Measurements from ENCODE around the gene DTNB. TPM values are rescaled to one million over a fixed set of nuclear protein-coding genes. Genes with fewer than 3 reads are reported as not detected.

DTNB gene
- total RNA-seq, 1 donor from 2014 or later: 5.9 TPM

- intact Hi-C loops (cut with micrococcal nuclease): no loop called here
- DNase-seq (no peak), ATAC-seq (no peak)
Observed at GRCh38 chr2:25528173-25528572, 145.2 kb downstream of the DTNB start.

- no peak for DNase-seq
- no peak for ATAC-seq
- intact Hi-C loops (cut with micrococcal nuclease): no loop called here
Observed at GRCh38 chr2:25524507-25524906, 148.9 kb downstream of the DTNB start.

- intact Hi-C loops (cut with micrococcal nuclease): no loop called here
- no peak for DNase-seq
- no peak for ATAC-seq
Observed at GRCh38 chr2:25523060-25523459, 150.3 kb downstream of the DTNB start.

GRCh38 chr2:25521665-25522387 lies 151.6 kb downstream of the DTNB start:
- ATAC-seq (peak; percentile 63), DNase-seq (no peak)
- intact Hi-C loops (cut with micrococcal nuclease): no loop called here

- intact Hi-C loops (cut with micrococcal nuclease): no loop called here
- ATAC-seq: no peak
Observed at GRCh38 chr2:25521126-25521525, 152.3 kb downstream of the DTNB start.

GRCh38 chr2:25517701-25518100 lies 155.7 kb downstream of the DTNB start:
- DNase-seq: no peak
- intact Hi-C loops (cut with micrococcal nuclease): no loop called here
- ATAC-seq: no peak

More at GRCh38 chr2:25521126-25521525, 152.3 kb downstream of the DTNB start:
- DNase-seq: no peak

GRCh38 chr2:25514043-25514637 lies 159.2 kb downstream of the DTNB start:
- no peak for ATAC-seq
- DNase-seq: no peak
- intact Hi-C loops (cut with micrococcal nuclease): no loop called here

GRCh38 chr2:25512707-25513106 lies 160.7 kb downstream of the DTNB start:
- no peak for DNase-seq
- intact Hi-C loops (cut with micrococcal nuclease): no loop called here
- ATAC-seq: no peak

GRCh38 chr2:25506226-25506625 lies 167.2 kb downstream of the DTNB start:
- no peak for ATAC-seq
- intact Hi-C loops (cut with micrococcal nuclease): no loop called here
- no peak for DNase-seq

GRCh38 chr2:25505622-25506021 lies 167.8 kb downstream of the DTNB start:
- DNase-seq (no peak), ATAC-seq (no peak)
- intact Hi-C loops (cut with micrococcal nuclease): no loop called here

GRCh38 chr2:25505182-25505581 lies 168.2 kb downstream of the DTNB start:
- intact Hi-C loops (cut with micrococcal nuclease): no loop called here
- ATAC-seq (no peak), DNase-seq (no peak)

- DNase-seq (no peak), ATAC-seq (no peak)
- intact Hi-C loops (cut with micrococcal nuclease): no loop called here
Observed at GRCh38 chr2:25504266-25504665, 169.1 kb downstream of the DTNB start.

GRCh38 chr2:25499157-25499556 lies 174.2 kb downstream of the DTNB start:
- no peak for ATAC-seq

GRCh38 chr2:25497918-25498407 lies 175.4 kb downstream of the DTNB start:
- intact Hi-C loops (cut with micrococcal nuclease): no loop called here
- ATAC-seq (no peak), DNase-seq (no peak)

More at GRCh38 chr2:25499157-25499556, 174.2 kb downstream of the DTNB start:
- intact Hi-C loops (cut with micrococcal nuclease): no loop called here
- no peak for DNase-seq

- intact Hi-C loops (cut with micrococcal nuclease): no loop called here
- ATAC-seq (no peak), DNase-seq (no peak)
Observed at GRCh38 chr2:25497229-25497917, 176.0 kb downstream of the DTNB start.

- intact Hi-C loops (cut with micrococcal nuclease): no loop called here
- ATAC-seq: no peak
Observed at GRCh38 chr2:25494616-25495015, 178.8 kb downstream of the DTNB start.

GRCh38 chr2:25493207-25493606 lies 180.2 kb downstream of the DTNB start:
- intact Hi-C loops (cut with micrococcal nuclease): no loop called here
- DNase-seq: no peak

More at GRCh38 chr2:25494616-25495015, 178.8 kb downstream of the DTNB start:
- DNase-seq: no peak

GRCh38 chr2:25492726-25493125 lies 180.7 kb downstream of the DTNB start:
- no peak for DNase-seq
- no peak for ATAC-seq
- intact Hi-C loops (cut with micrococcal nuclease): no loop called here

More at GRCh38 chr2:25493207-25493606, 180.2 kb downstream of the DTNB start:
- ATAC-seq: no peak

- no peak for DNase-seq
- intact Hi-C loops (cut with micrococcal nuclease): no loop called here
- no peak for ATAC-seq
Observed at GRCh38 chr2:25491966-25492532, 181.3 kb downstream of the DTNB start.
